GM12878 (cell line): ENCODE measurements around the gene SCN5A. TPM values are rescaled to one million over a fixed set of nuclear protein-coding genes. Genes with fewer than 3 reads are reported as not detected.

ENCODE experiments used
- ATAC-seq: fragments of 200-7000 bp; cut with Tn5 transposase; 3 replicates; pipeline ENCODE4 v1.9.1; 2020; ENCODE audit warnings: mild to moderate bottlenecking, moderate library complexity
- BruUV-seq: library from RNA; stranded (reverse); fragments of 400-500 nt; replicated peaks from 2 replicates; lab custom pipeline; 2021; lab: Mats Ljungman, UMichigan
- CTCF ChIA-PET: fragments of 300-600 bp; sonication (Branson Sonifier 250); formaldehyde crosslinking; extraction: SDS; loops from one replicate; lab custom pipeline; 2021; ENCODE audit warnings: inconsistent platforms; lab: Yijun Ruan, JAX
- POLR2A ChIA-PET: fragments of 350-600 bp; formaldehyde crosslinking; extraction: SDS; loops from one replicate; lab custom pipeline; 2021; ENCODE audit warnings: inconsistent platforms; lab: Charles Lee
- RAD21 ChIA-PET: fragments of 300-600 bp; sonication (Branson Sonifier 250); formaldehyde crosslinking; loops from one replicate; lab custom pipeline; 2023; ENCODE audit warnings: antibody characterized with exemption; ENCODE audit not compliant: unreplicated experiment; lab: Charles Lee
- SMC1A ChIA-PET: fragments of 300-600 bp; sonication (Branson Sonifier 250); formaldehyde crosslinking; loops from one replicate; lab custom pipeline; 2023; ENCODE audit not compliant: unreplicated experiment, uncharacterized antibody; lab: Charles Lee
- DNase-seq: peaks from one replicate; pipeline ENCODE4 v3.0.0-alpha.2; 2011; ENCODE audit warnings: low read depth, low spot score
- FAIRE-seq: peaks from 3 replicates; lab custom pipeline; 2011; peaks lifted over from hg19 to GRCh38; lab: Jason Lieb, UNC
- H2AFZ ChIP-seq: 2 replicates; pipeline ENCODE4 v1.6.0; 2011; ENCODE audit warnings: low read depth, low read length, control low read depth; ENCODE audit not compliant: control insufficient read depth
- H3K27ac ChIP-seq: 2 replicates; pipeline ENCODE4 v1.5.1; 2011; ENCODE audit warnings: control low read depth; ENCODE audit not compliant: control insufficient read depth, insufficient read depth
- H3K27me3 ChIP-seq, 2 experiments: replicated peaks in 1 of 2; 2 replicates each; pipeline versions ENCODE4 v1.6.0 to v1.6.1; 2011; ENCODE audit warnings: low read length in 1 of 2; ENCODE audit not compliant: control insufficient read depth in 2 of 2, insufficient read depth in 2 of 2
- H3K36me3 ChIP-seq, 2 experiments: 2 replicates each; pipeline ENCODE4 v1.5.1; 2011; ENCODE audit warnings: low read length in 1 of 2; ENCODE audit not compliant: control insufficient read depth in 2 of 2, insufficient read depth in 2 of 2
- H3K4me1 ChIP-seq: 2 replicates; pipeline ENCODE4 v1.6.1; 2011; ENCODE audit warnings: mild to moderate bottlenecking, low read length, moderate library complexity, mixed read lengths; ENCODE audit not compliant: control insufficient read depth, insufficient read depth
- H3K4me2 ChIP-seq: 2 replicates; pipeline ENCODE4 v1.6.0; 2011; ENCODE audit warnings: control low read depth; ENCODE audit not compliant: control insufficient read depth, insufficient read depth
- H3K4me3 ChIP-seq: fragments of 200-600 bp; sonication (generic); 2 replicates; pipeline ENCODE4 v1.5.1; 2016
- H3K79me2 ChIP-seq: 2 replicates; pipeline ENCODE4 v1.6.0; 2011; ENCODE audit warnings: low read length; ENCODE audit not compliant: control insufficient read depth, insufficient read depth
- H3K9ac ChIP-seq: 2 replicates; pipeline ENCODE4 v1.8.0; 2011; ENCODE audit warnings: low read length, control low read depth, mixed read lengths; ENCODE audit not compliant: control insufficient read depth, insufficient read depth
- H3K9me3 ChIP-seq: replicated peaks from 3 replicates; pipeline ENCODE4 v1.5.1; 2011; ENCODE audit warnings: mild to moderate bottlenecking, low read length; ENCODE audit not compliant: control insufficient read depth, insufficient read depth
- H4K20me1 ChIP-seq: 2 replicates; pipeline ENCODE4 v1.6.0; 2011; ENCODE audit not compliant: control insufficient read depth, insufficient read depth
- RELA ChIP-seq: fragments of 450-650 bp; IDR thresholded peaks from 2 replicates; pipeline ENCODE4 v1.8.0; 2014; ENCODE audit warnings: borderline replicate concordance; ENCODE audit not compliant: partially characterized antibody
- SP1 ChIP-seq: IDR thresholded peaks from one replicate; pipeline ENCODE4 v1.6.1; 2011; ENCODE audit warnings: low read depth, low read length
- SREBF1 ChIP-seq: IDR thresholded peaks from 2 replicates; pipeline ENCODE4 v1.6.1; 2012; ENCODE audit warnings: mild to moderate bottlenecking, low read length
- WGBS: methylation state at CpG from one replicate; pipeline ENCODE4 v1.1.6; 2016; ENCODE audit warnings: low lambda C conversion rate; ENCODE audit not compliant: insufficient replicate concordance, insufficient coverage; ENCODE audit errors: missing lambda C conversion rate; 5-methylcytosine and 5-hydroxymethylcytosine counted together
- in situ Hi-C: fragments of 300-500 bp; cut with MboI; formaldehyde crosslinking; loops from 9 replicates; pipeline ENCODE4 v1.14.3; 2018; ENCODE audit warnings: mixed read lengths
- intact Hi-C: fragments of 100-400 bp; cut with micrococcal nuclease; formaldehyde crosslinking; loops from one replicate; pipeline ENCODE4 v1.14.2; 2022; ENCODE audit not compliant: unreplicated experiment
- polyA plus RNA-seq, 11 experiments: library from polyadenylated mRNA; depleted of rRNA in 4 of 11; unstranded in 6 of 11; stranded (reverse) in 5 of 11; fragments of >200 nt; fragmentation: Nextera tagmentation in 4 of 11; fragmentation: Illumina TruSeq in 1 of 11; extraction: Ambion mirVana in 4 of 11; extraction: Trizol in 1 of 11; gene quantifications; 1 replicate in 1 of 11; 2 replicates in 10 of 11; pipeline versions ENCODE4 v1.2.1 to v1.2.3, GENCODE V29; 2011 to 2016; ENCODE audit warnings: inconsistent platforms in 2 of 11, missing spikeins in 2 of 11, low read depth in 1 of 11
- total RNA-seq, 4 experiments: library from RNA; depleted of rRNA in 3 of 4; stranded (reverse); fragments of >200 nt in 3 of 4; fragmentation: Illumina TruSeq in 1 of 4; extraction: Trizol in 1 of 4; gene quantifications; 2 replicates each; pipeline versions ENCODE4 v1.2.1 to v1.2.3, GENCODE V29; 2013 to 2021
- TF ChIP-seq, protein P1 (sequence below): fragments of 450-650 bp; IDR thresholded peaks from 2 replicates; pipeline ENCODE4 v1.6.1; 2016; ENCODE audit warnings: mild to moderate bottlenecking, moderate library complexity, borderline replicate concordance
- TF ChIP-seq, protein P2 (sequence below): fragments of 450-650 bp; IDR thresholded peaks from 2 replicates; pipeline ENCODE4 v1.6.1; 2018; ENCODE audit warnings: mild to moderate bottlenecking, low read depth, moderate library complexity; ENCODE audit not compliant: partially characterized antibody

The SCN5A gene
- total and polyA plus RNA-seq, 10 of the 15 experiments (the other 5 are each of a cell fraction or from before 2014, with no cell fraction given): not detected

DNA sequence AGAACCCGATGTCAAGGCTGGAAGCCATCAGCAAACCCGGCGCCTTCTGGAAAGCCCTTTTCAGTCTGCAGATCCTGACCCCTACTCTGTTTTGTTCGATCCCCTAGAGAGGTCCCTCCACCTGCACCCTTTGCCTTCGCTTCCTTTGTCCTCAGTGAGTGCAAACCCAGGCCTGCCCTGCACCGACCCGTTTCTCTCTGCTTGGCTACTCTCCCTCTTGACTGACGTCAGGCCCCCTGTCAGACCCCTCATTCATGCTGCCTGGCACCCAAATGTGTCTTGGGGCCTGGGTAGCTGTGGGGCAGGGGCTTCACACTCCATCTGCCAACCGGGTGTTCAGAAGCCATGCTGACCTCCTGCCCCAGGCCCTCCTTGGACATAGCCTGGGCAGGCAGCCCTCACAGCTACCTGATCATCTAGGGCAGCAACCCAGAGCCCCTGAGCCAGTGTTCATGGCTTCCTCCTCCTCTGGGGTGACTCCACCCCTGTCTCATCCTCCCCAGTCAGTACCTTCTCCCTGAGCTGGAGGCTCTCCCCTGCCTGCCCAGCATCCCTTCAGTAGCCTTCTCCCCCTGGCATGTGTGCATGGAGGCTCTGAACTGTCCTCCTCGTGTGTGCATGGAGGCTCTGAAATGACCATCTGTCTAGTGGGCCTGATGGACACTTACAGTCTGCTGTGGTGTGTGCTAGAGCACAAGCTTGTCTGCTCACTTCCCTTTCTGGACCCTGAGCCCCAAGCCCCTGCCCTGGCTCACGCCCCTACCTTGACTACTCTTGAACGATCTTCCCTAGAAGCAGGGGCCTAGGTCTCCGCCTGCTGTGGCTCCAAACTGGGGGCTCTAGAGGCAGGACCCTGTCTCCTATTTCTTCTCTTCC is 83.9 kb downstream of the SCN5A start (continued):
- TF ChIP-seq, protein P1, sequence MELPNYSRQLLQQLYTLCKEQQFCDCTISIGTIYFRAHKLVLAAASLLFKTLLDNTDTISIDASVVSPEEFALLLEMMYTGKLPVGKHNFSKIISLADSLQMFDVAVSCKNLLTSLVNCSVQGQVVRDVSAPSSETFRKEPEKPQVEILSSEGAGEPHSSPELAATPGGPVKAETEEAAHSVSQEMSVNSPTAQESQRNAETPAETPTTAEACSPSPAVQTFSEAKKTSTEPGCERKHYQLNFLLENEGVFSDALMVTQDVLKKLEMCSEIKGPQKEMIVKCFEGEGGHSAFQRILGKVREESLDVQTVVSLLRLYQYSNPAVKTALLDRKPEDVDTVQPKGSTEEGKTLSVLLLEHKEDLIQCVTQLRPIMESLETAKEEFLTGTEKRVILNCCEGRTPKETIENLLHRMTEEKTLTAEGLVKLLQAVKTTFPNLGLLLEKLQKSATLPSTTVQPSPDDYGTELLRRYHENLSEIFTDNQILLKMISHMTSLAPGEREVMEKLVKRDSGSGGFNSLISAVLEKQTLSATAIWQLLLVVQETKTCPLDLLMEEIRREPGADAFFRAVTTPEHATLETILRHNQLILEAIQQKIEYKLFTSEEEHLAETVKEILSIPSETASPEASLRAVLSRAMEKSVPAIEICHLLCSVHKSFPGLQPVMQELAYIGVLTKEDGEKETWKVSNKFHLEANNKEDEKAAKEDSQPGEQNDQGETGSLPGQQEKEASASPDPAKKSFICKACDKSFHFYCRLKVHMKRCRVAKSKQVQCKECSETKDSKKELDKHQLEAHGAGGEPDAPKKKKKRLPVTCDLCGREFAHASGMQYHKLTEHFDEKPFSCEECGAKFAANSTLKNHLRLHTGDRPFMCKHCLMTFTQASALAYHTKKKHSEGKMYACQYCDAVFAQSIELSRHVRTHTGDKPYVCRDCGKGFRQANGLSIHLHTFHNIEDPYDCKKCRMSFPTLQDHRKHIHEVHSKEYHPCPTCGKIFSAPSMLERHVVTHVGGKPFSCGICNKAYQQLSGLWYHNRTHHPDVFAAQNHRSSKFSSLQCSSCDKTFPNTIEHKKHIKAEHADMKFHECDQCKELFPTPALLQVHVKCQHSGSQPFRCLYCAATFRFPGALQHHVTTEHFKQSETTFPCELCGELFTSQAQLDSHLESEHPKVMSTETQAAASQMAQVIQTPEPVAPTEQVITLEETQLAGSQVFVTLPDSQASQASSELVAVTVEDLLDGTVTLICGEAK: no peak
- TF ChIP-seq, all 136 proteins: peak for 0

DNA sequence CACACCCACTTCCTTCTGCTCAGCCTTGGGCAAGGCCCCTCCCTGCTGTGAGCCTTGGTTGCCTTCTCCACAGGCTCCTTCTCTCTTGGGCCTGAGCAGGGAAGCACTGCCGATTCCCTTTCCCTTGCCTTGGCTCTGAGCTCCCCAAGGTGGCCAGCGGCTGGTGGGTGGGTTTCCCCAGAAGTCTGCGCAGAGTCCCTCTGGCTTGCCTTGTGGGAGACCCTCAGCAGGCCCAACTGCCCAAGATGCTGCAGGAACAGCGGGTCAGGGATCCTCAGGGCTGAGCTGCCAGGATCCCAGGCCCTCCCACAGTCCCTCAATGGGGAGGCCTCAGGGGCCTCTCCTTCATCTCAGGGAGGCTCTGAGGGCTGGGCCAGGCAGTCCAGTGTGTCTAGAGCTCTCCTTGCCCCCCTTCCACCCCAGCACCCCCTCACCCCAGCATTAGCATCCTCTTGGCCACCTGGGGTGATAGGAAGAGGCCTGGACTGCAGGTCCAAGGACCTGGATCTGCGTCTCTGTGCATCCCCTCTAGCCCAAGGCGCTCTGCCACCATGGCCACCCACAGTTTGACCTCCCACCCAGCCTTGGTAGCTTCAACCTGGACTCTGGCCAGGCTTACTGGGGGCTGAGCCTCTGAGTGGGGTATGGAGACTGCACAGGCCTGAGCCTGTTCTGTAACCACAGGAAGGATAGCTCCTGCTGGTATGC is 84.7 kb downstream of the SCN5A start:
- POLR2A ChIA-PET: no interaction called here
- SMC1A ChIA-PET: no interaction called here
- ATAC-seq (no peak), FAIRE-seq (no peak), DNase-seq (no peak)
- Histone ChIP-seq H3K27me3 (no peaks in the 10 kb centered on the region), H3K4me1 (no peaks in the 10 kb centered on the region), H3K4me3 (no peak overlapping the region), H3K79me2 (no peaks in the 10 kb centered on the region), H4K20me1 (no peaks in the 10 kb centered on the region), H3K36me3 (no peaks in the 10 kb centered on the region), H3K9ac (no peak overlapping the region), H3K4me2 (no peak overlapping the region), H3K9me3 (no peaks in the 10 kb centered on the region), H2AFZ (no peak overlapping the region), H3K27ac (no peak overlapping the region)
- no TSS peak for BruUV-seq
- RAD21 ChIA-PET: no interaction called here
- CTCF ChIA-PET: no interaction called here
- intact Hi-C loops (no loop called here), in situ Hi-C loops (no loop called here)
- 28% methylated on average over 6 of the region's 6 CpGs for WGBS
- TF ChIP-seq SREBF1 (no peak), RELA (no peak), SP1 (no peak)
- TF ChIP-seq, protein P2, sequence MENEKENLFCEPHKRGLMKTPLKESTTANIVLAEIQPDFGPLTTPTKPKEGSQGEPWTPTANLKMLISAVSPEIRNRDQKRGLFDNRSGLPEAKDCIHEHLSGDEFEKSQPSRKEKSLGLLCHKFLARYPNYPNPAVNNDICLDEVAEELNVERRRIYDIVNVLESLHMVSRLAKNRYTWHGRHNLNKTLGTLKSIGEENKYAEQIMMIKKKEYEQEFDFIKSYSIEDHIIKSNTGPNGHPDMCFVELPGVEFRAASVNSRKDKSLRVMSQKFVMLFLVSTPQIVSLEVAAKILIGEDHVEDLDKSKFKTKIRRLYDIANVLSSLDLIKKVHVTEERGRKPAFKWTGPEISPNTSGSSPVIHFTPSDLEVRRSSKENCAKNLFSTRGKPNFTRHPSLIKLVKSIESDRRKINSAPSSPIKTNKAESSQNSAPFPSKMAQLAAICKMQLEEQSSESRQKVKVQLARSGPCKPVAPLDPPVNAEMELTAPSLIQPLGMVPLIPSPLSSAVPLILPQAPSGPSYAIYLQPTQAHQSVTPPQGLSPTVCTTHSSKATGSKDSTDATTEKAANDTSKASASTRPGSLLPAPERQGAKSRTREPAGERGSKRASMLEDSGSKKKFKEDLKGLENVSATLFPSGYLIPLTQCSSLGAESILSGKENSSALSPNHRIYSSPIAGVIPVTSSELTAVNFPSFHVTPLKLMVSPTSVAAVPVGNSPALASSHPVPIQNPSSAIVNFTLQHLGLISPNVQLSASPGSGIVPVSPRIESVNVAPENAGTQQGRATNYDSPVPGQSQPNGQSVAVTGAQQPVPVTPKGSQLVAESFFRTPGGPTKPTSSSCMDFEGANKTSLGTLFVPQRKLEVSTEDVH: no peak
